K562 (cell line): ENCODE data around the gene NR1D1. TPM values are rescaled to one million over a fixed set of nuclear protein-coding genes. Genes with fewer than 3 reads are reported as not detected.

ENCODE experiments used
- ATAC-seq: fragments of 200-7000 bp; cut with Tn5 transposase; 3 replicates; pipeline ENCODE4 v1.9.1; 2020; ENCODE audit warnings: moderate library complexity
- BruUV-seq: library from RNA; stranded (reverse); fragments of 400-500 nt; replicated peaks from 2 replicates; lab custom pipeline; 2021; lab: Mats Ljungman, UMichigan
- CTCF ChIA-PET: fragments of 300-600 bp; formaldehyde crosslinking; extraction: SDS; loops from one replicate; lab custom pipeline; 2021; ENCODE audit warnings: low intra/inter-chr PET ratio; lab: Yijun Ruan, JAX
- POLR2A ChIA-PET: fragments of 300-600, 350-650 bp; sonication (Branson Sonifier 250); formaldehyde crosslinking; extraction: SDS; loops from one replicate; lab custom pipeline; 2021; ENCODE audit warnings: antibody characterized with exemption, inconsistent platforms; lab: Yijun Ruan, JAX
- DNase-seq, 4 experiments: peaks; one replicate each; pipeline versions ENCODE4 v3.0.0 to v3.0.0-alpha.2; 2011 to 2018; ENCODE audit warnings: low spot score in 3 of 4, mixed read lengths in 3 of 4; ENCODE audit errors: extremely low read depth in 1 of 4
- FAIRE-seq: peaks from 2 replicates; lab custom pipeline; 2011; peaks lifted over from hg19 to GRCh38; lab: Jason Lieb, UNC
- H2AFZ ChIP-seq: 2 replicates; pipeline ENCODE4 v1.6.0; 2011; ENCODE audit warnings: low read depth, low read length, control low read depth, inconsistent platforms
- H3K27ac ChIP-seq: fragments of 200-600 bp; 3 replicates; pipeline ENCODE4 v1.8.0; 2011; ENCODE audit warnings: low read depth, mild to moderate bottlenecking, control low read depth, inconsistent platforms, low read length, moderate library complexity, mixed read lengths; ENCODE audit errors: extremely low read depth
- H3K27me3 ChIP-seq, 2 experiments: fragments of 300-600 bp in 1 of 2; 2 replicates in 1 of 2; 3 replicates in 1 of 2; pipeline versions ENCODE4 v1.6.0 to v1.8.0; 2011; ENCODE audit warnings: inconsistent platforms in 2 of 2, low read length in 2 of 2, mild to moderate bottlenecking in 1 of 2, mixed read lengths in 1 of 2, moderate library complexity in 1 of 2; ENCODE audit not compliant: control insufficient read depth in 2 of 2, insufficient read depth in 2 of 2
- H3K36me3 ChIP-seq: fragments of 300-600 bp; 3 replicates; pipeline ENCODE4 v1.8.0; 2011; ENCODE audit warnings: mild to moderate bottlenecking, low read length, inconsistent platforms; ENCODE audit not compliant: control insufficient read depth, insufficient read depth
- H3K4me1 ChIP-seq, 2 experiments: fragments of 200-600 bp in 1 of 2; replicated peaks in 1 of 2; 2 replicates in 1 of 2; 3 replicates in 1 of 2; pipeline versions ENCODE4 v1.5.1 to v1.8.0; 2011; ENCODE audit warnings: inconsistent platforms in 2 of 2, low read length in 2 of 2, mild to moderate bottlenecking in 1 of 2, mixed read lengths in 1 of 2, moderate library complexity in 1 of 2; ENCODE audit not compliant: control insufficient read depth in 2 of 2, insufficient read depth in 2 of 2
- H3K4me2 ChIP-seq: 2 replicates; pipeline ENCODE4 v1.6.1; 2011; ENCODE audit warnings: low read length, control low read depth, inconsistent platforms, mixed read lengths; ENCODE audit not compliant: insufficient read depth
- H3K4me3 ChIP-seq: fragments of 200-600 bp; sonication (generic), shearing (Covaris generic); 2 replicates; pipeline ENCODE4 v1.5.1; 2016; ENCODE audit warnings: control low read depth, inconsistent platforms
- H3K79me2 ChIP-seq: fragments of 200-600 bp; 3 replicates; pipeline ENCODE4 v1.8.0; 2011; ENCODE audit warnings: low read length, inconsistent platforms; ENCODE audit not compliant: control insufficient read depth, insufficient read depth
- H3K9ac ChIP-seq, 2 experiments: 2 replicates each; pipeline versions ENCODE4 v1.6.0 to v1.6.1; 2011; ENCODE audit warnings: low read depth in 2 of 2, low read length in 2 of 2, control low read depth in 1 of 2, inconsistent platforms in 1 of 2, mild to moderate bottlenecking in 1 of 2, mixed read lengths in 1 of 2; ENCODE audit not compliant: insufficient read depth in 1 of 2
- H3K9me1 ChIP-seq: one replicate; pipeline ENCODE4 v1.6.0; 2011; ENCODE audit warnings: inconsistent platforms, mild to moderate bottlenecking, low read length, moderate library complexity; ENCODE audit not compliant: control insufficient read depth, insufficient read depth
- H3K9me3 ChIP-seq: replicated peaks from 2 replicates; pipeline ENCODE4 v1.5.1; 2011; ENCODE audit warnings: low read depth, low read length, inconsistent platforms; ENCODE audit not compliant: control insufficient read depth, insufficient read depth
- H4K20me1 ChIP-seq: replicated peaks from 2 replicates; pipeline ENCODE4 v1.6.1; 2011; ENCODE audit warnings: low read length, inconsistent platforms, mixed read lengths; ENCODE audit not compliant: control insufficient read depth, insufficient read depth
- ARNT ChIP-seq, 2 experiments: fragments of 450-650 bp; IDR thresholded peaks; 2 replicates each; pipeline ENCODE4 v1.6.1; 2016; ENCODE audit warnings: mild to moderate bottlenecking in 1 of 2
- ASH1L ChIP-seq: fragments of 450-650 bp; IDR thresholded peaks from 2 replicates; pipeline ENCODE4 v1.6.1; 2018; ENCODE audit warnings: borderline replicate concordance, mild to moderate bottlenecking, low read depth; ENCODE audit not compliant: partially characterized antibody
- CBFA2T2 ChIP-seq: fragments of 450-650 bp; conservative IDR thresholded peaks from 2 replicates; pipeline ENCODE4 v1.6.1; 2017; ENCODE audit warnings: mild to moderate bottlenecking
- DMBX1 ChIP-seq: fragments of 250-450 bp; sonication (Bioruptor Pico); IDR thresholded peaks from 2 replicates; pipeline ENCODE4 v1.8.0; 2022; ENCODE audit warnings: inconsistent platforms, mild to moderate bottlenecking, moderate library complexity, borderline replicate concordance
- ETV5 ChIP-seq: sonication (generic); formaldehyde crosslinking; IDR thresholded peaks from 2 replicates; pipeline ENCODE4 v1.4.0; 2020; ENCODE audit warnings: low read depth, mild to moderate bottlenecking, missing genetic modification reagents
- FOXM1 ChIP-seq, 2 experiments: fragments of 450-650 bp in 1 of 2; sonication (generic) in 1 of 2; formaldehyde crosslinking in 1 of 2; IDR thresholded peaks; 2 replicates each; pipeline versions ENCODE4 v1.6.1 to v1.9.0; 2017 to 2022; ENCODE audit warnings: low read depth in 2 of 2, mild to moderate bottlenecking in 2 of 2, missing genetic modification reagents in 1 of 2, moderate library complexity in 1 of 2
- IRF2 ChIP-seq: sonication (generic); formaldehyde crosslinking; IDR thresholded peaks from 2 replicates; pipeline ENCODE4 v1.8.1; 2022; ENCODE audit warnings: mild to moderate bottlenecking, missing genetic modification reagents
- MAFF ChIP-seq: IDR thresholded peaks from 2 replicates; pipeline ENCODE4 v1.6.1; 2012; ENCODE audit warnings: low read length, improper control_type of control experiment
- MECOM ChIP-seq: fragments of 250-450 bp; sonication (Bioruptor Pico); IDR thresholded peaks from 2 replicates; pipeline ENCODE4 v1.8.0; 2022; ENCODE audit warnings: inconsistent platforms
- NCOA6 ChIP-seq: fragments of 450-650 bp; IDR thresholded peaks from 2 replicates; pipeline ENCODE4 v1.6.1; 2017; ENCODE audit warnings: mild to moderate bottlenecking
- POLR2A ChIP-seq: fragments of 450-650 bp; conservative IDR thresholded peaks from 2 replicates; pipeline ENCODE4 v1.6.1; 2016
- PTRF ChIP-seq: fragments of 450-650 bp; IDR thresholded peaks from 2 replicates; pipeline ENCODE4 v1.6.1; 2016; ENCODE audit warnings: mild to moderate bottlenecking, missing genetic modification characterization, missing compliant biosample characterization
- SIN3A ChIP-seq, 2 experiments: fragments of 150-350 bp in 1 of 2; IDR thresholded peaks; 2 replicates each; pipeline ENCODE4 v1.6.1; 2011 to 2016; ENCODE audit warnings: borderline replicate concordance in 2 of 2, low read depth in 2 of 2, low read length in 2 of 2, mild to moderate bottlenecking in 2 of 2, moderate library complexity in 2 of 2; ENCODE audit not compliant: control insufficient read depth in 1 of 2
- SRF ChIP-seq, 2 experiments: fragments of 250-450, 450-650 bp in 1 of 2; sonication (Bioruptor Pico) in 1 of 2; sonication (generic) in 1 of 2; formaldehyde crosslinking; IDR thresholded peaks; 2 replicates each; pipeline versions ENCODE4 v1.5.0 to v1.5.1; 2020 to 2022; ENCODE audit warnings: mild to moderate bottlenecking in 1 of 2, missing genetic modification reagents in 1 of 2
- ZNF175 ChIP-seq: fragments of 200-800 bp; sonication (Bioruptor generic); IDR thresholded peaks from 2 replicates; pipeline ENCODE4 v1.6.1; 2016; ENCODE audit warnings: low read depth, mild to moderate bottlenecking, missing genetic modification characterization, missing compliant biosample characterization
- WGBS: fragments of 100-300 bp; shearing (Covaris generic); methylation state at CpG from one replicate; pipeline ENCODE4 v1.1.6; 2016; ENCODE audit warnings: low coverage, mixed read lengths; ENCODE audit not compliant: insufficient coverage; ENCODE audit errors: missing lambda C conversion rate; 5-methylcytosine and 5-hydroxymethylcytosine counted together
- in situ Hi-C: fragments of 300-500 bp; cut with MboI; formaldehyde crosslinking; loops from 4 replicates; pipeline ENCODE4 v1.15.0; 2018; ENCODE audit warnings: inconsistent platforms, mixed read lengths
- intact Hi-C: fragments of 100-400 bp; cut with micrococcal nuclease; formaldehyde crosslinking; loops from 2 replicates; pipeline ENCODE4 v1.14.2; 2022
- polyA plus RNA-seq, 8 experiments: library from polyadenylated mRNA; depleted of rRNA in 4 of 8; stranded (reverse) in 5 of 8; unstranded in 3 of 8; fragments of >200 nt; fragmentation: Nextera tagmentation in 2 of 8; fragmentation: Illumina TruSeq in 1 of 8; extraction: Ambion mirVana in 2 of 8; extraction: Trizol in 1 of 8; gene quantifications; 2 replicates each; pipeline versions ENCODE4 v1.2.1 to v1.2.3, GENCODE V29; 2011 to 2014; ENCODE audit warnings: inconsistent platforms in 1 of 8, missing spikeins in 1 of 8
- total RNA-seq, 7 experiments: library from RNA; depleted of rRNA in 6 of 7; stranded (reverse); fragments of >200 nt in 6 of 7; fragmentation: Illumina TruSeq in 2 of 7; extraction: Trizol in 2 of 7; gene quantifications; 2 replicates each; pipeline versions ENCODE4 v1.2.1 to v1.2.3, GENCODE V29; 2011 to 2021; ENCODE audit warnings: low replicate concordance in 1 of 7
- TF ChIP-seq, protein P1 (sequence below): sonication (generic); formaldehyde crosslinking; IDR thresholded peaks from 2 replicates; pipeline ENCODE4 v1.9.0; 2022; ENCODE audit warnings: mild to moderate bottlenecking, missing genetic modification reagents
- TF ChIP-seq, protein P2 (sequence below): fragments of 250-450 bp; sonication (Bioruptor Pico); IDR thresholded peaks from 2 replicates; pipeline ENCODE4 v1.4.0; 2020

The NR1D1 gene
- total and polyA plus RNA-seq, 9 of the 15 experiments (the other 6 are each of a cell fraction or from before 2014, with no cell fraction given), result 0.25 to 7.7 (median 0.65) TPM

DNA sequence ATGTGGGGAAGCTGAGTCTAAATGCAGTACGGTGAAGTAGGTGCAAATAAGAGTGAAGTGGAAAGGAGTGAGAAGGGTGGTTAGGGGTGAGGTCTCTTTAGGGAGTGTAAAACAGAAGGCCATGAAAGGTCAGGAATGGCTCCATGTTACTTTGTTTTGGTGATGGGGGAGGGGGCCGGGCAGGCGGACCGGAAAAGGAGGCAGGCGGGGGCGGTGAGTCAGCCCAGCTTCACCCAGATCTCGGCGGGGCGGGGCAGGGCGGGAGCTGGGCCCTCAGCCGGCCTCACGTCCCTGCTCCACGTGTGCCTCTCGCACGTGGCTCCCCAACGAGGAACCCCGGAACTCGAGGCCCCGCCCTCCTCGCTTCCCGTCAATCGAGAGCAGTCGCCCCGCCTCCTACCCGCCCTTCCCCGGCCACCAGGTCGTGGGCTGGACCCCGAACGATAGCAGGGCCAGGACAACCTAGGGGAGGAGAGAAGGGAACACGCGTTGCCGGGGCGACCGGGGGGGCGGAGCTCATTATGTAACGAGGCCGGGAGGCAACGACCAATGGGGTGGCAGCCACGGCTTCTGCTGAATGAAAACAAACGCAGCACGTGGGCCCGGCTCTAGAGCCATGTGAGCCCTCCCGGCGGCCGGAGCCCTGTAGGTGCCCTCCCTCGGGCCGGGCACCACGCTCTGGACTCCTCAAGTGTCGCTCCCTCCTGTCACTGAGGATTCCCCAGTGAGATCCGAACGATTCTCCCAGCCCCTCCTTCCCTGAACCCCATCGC is 1.4 kb downstream of the NR1D1 start (continued):
- TF ChIP-seq ETV5 (CRISPR knock-in tag), result peak; percentile 80
- TF ChIP-seq SRF (CRISPR knock-in tag; IDR thresholded peaks at IDR 0.05), result peak in 1 of 2 experiments; percentile 69; a peak in 1 of 4 replicates

DNA sequence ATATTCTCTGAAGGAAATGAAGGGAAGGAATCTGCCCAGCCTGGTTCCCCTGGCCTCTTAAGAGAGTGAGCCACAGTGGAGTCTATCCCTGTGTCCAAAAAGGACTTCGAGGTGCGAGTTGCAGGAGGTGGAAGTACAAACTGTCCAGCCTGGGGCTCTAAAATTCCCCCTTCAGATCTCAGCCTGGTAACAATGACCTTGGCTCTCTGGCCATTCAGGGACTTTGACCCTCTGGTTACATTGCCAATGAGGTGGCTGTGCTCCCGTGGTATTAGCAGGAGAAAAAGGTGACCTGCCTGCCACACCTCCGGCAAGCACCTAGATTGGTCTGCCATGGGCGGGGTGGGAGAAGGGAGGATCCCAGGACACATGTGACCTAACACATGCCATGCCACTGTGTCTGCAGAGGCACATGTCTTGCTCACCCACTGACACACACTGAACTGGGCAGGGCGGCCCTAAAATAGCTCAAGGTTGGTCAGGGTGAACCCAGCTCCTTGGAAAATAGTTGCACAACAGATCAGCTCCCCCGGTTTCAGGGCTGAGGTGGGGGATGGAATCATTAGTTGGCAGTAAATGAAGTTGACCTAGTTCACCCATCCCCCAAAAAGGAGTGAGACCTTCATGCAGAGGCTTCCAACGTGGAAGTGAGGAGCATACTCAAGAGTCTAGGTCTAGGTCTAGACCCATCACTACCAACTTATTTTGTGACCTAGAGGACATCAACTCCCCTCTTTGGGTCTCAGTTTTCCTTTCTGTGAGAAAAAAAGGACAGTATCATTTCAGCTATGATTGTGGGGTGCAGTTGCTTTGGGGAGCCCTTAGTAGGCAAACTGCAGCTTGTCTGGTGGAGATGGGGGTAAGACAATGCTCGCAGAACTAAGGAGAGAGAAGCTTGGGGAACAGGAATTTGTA is 2.2 kb downstream of the NR1D1 start:
- H3K9me3 ChIP-seq, result no peaks in the 10 kb centered on the region
- ChIA-PET POLR2A (interaction anchor here (0.6 to 5.6 kb wide), 10 partner anchors 8 to 113 kb away, joined by 3 to 66 read pairs (median 4); partner anchors contain the start of gene MED24), CTCF (no interaction called here)
- peaks cover 28% of the 10 kb centered on the region for H3K79me2 ChIP-seq
- BruUV-seq, result TSS peak; percentile 25
- no peak for ATAC-seq
- peaks cover 55% of the 10 kb centered on the region; the same call in 2 of the 3 replicates for H3K36me3 ChIP-seq
- peak overlapping the region; percentile 36; the same call in 1 of the 2 replicates for H3K4me3 ChIP-seq
- H4K20me1 ChIP-seq, result no peaks in the 10 kb centered on the region
- peak overlapping the region; percentile 91 for H3K4me2 ChIP-seq
- no peaks in the 10 kb centered on the region for H3K27me3 ChIP-seq
- WGBS, result 41% methylated on average over 9 of the region's 9 CpGs
- peaks cover 38 to 53% of the 10 kb centered on the region in 2 experiments for H3K4me1 ChIP-seq
- peak overlapping the region; percentile 93 for H2AFZ ChIP-seq
- in situ Hi-C loops, result no loop called here
- peak in 3 of 4 experiments; percentile 39 to 51 (median 47) for DNase-seq
- peak overlapping the region; percentile 83 to 90 for H3K9ac ChIP-seq
- intact Hi-C loops, result no loop called here
- peaks cover 4% of the 10 kb centered on the region for H3K9me1 ChIP-seq
- no peak for FAIRE-seq
- peak overlapping the region; percentile 100 for H3K27ac ChIP-seq
- no peak for TF ChIP-seq IRF2 (CRISPR knock-in tag)
- TF ChIP-seq POLR2A, result no peak; the same call in 1 of the 2 replicates
- peak in 1 of 2 experiments; percentile 77; a peak in 1 of 4 replicates for TF ChIP-seq ARNT (IDR thresholded peaks at IDR 0.05)
- 0 out of 2 replicates have a peak, but pooled peaks have one; percentile 23 for TF ChIP-seq FOXM1 (IDR thresholded peaks at IDR 0.05; ENCODE audit: low read depth)
- no peak for TF ChIP-seq FOXM1 (CRISPR knock-in tag; IDR thresholded peaks at IDR 0.05; ENCODE audit: low read depth)
- TF ChIP-seq, protein P1, sequence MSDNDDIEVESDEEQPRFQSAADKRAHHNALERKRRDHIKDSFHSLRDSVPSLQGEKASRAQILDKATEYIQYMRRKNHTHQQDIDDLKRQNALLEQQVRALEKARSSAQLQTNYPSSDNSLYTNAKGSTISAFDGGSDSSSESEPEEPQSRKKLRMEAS, result no peak; the same call in 1 of the 2 replicates
- TF ChIP-seq ZNF175, result peak; percentile 87
- TF ChIP-seq, protein P2, sequence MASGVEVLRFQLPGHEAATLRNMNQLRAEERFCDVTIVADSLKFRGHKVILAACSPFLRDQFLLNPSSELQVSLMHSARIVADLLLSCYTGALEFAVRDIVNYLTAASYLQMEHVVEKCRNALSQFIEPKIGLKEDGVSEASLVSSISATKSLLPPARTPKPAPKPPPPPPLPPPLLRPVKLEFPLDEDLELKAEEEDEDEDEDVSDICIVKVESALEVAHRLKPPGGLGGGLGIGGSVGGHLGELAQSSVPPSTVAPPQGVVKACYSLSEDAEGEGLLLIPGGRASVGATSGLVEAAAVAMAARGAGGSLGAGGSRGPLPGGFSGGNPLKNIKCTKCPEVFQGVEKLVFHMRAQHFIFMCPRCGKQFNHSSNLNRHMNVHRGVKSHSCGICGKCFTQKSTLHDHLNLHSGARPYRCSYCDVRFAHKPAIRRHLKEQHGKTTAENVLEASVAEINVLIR (CRISPR knock-in tag), result no peak
- peak; percentile 49; the same call in 1 of the 2 replicates for TF ChIP-seq PTRF (tag)
- TF ChIP-seq DMBX1, result peak; percentile 50; the same call in 1 of the 2 replicates
- no peak for TF ChIP-seq MAFF
- 0 out of 2 replicates have a peak, but pooled peaks have one; percentile 6 for TF ChIP-seq CBFA2T2
- TF ChIP-seq NCOA6, result no peak
- peak; percentile 43; the same call in 1 of the 2 replicates for TF ChIP-seq MECOM
- TF ChIP-seq ASH1L, result no peak
- TF ChIP-seq SIN3A (IDR thresholded peaks at IDR 0.05; ENCODE audit: borderline replicate concordance in 2 of 2, control insufficient read depth in 1 of 2, low read depth in 2 of 2, low read length in 2 of 2), result peak in 1 of 2 experiments; percentile 52; a peak in 1 of 4 replicates
